HepG2 (cell line): ENCODE data around the gene LIF. TPM values are rescaled to one million over a fixed set of nuclear protein-coding genes. Genes with fewer than 3 reads are reported as not detected.

Experiments
- ATF7 ChIP-seq, 2 experiments: fragments of 450-650 bp in 1 of 2; sonication (generic) in 1 of 2; formaldehyde crosslinking in 1 of 2; IDR thresholded peaks; 2 replicates each; pipeline versions ENCODE4 v1.4.0 to v1.6.1; 2016 to 2020; ENCODE audit warnings: antibody characterized with exemption in 1 of 2, mild to moderate bottlenecking in 1 of 2, missing genetic modification reagents in 1 of 2
- CREM ChIP-seq, 2 experiments: sonication (generic) in 1 of 2; formaldehyde crosslinking in 1 of 2; IDR thresholded peaks; 2 replicates each; pipeline versions ENCODE4 v1.4.0 to v1.6.1; 2016 to 2020; ENCODE audit warnings: antibody characterized with exemption in 1 of 2, mild to moderate bottlenecking in 1 of 2, missing genetic modification reagents in 1 of 2
- E2F2 ChIP-seq: sonication (generic); formaldehyde crosslinking; IDR thresholded peaks from 2 replicates; pipeline ENCODE4 v1.4.0; 2020; ENCODE audit warnings: missing genetic modification reagents, borderline replicate concordance
- MTERF4 ChIP-seq: sonication (generic); formaldehyde crosslinking; IDR thresholded peaks from 2 replicates; pipeline ENCODE4 v1.8.0; 2023; ENCODE audit warnings: mild to moderate bottlenecking, missing genetic modification reagents
- NBN ChIP-seq: fragments of 450-650 bp; conservative IDR thresholded peaks from 2 replicates; pipeline ENCODE4 v1.6.1; 2017
- PCBP1 ChIP-seq: fragments of 200-400 bp; formaldehyde crosslinking; IDR thresholded peaks from 2 replicates; pipeline ENCODE4 v1.6.1; 2017; ENCODE audit warnings: mild to moderate bottlenecking, low read depth, low read length, borderline replicate concordance
- RNF2 ChIP-seq: fragments of 450-650 bp; conservative IDR thresholded peaks from 2 replicates; pipeline ENCODE4 v1.6.1; 2016; ENCODE audit warnings: low read depth
- SAFB2 ChIP-seq: sonication (generic); formaldehyde crosslinking; IDR thresholded peaks from 2 replicates; pipeline ENCODE4 v1.5.1; 2020; ENCODE audit warnings: missing genetic modification reagents, low read depth, mild to moderate bottlenecking, borderline replicate concordance
- STAT5B ChIP-seq: sonication (generic); formaldehyde crosslinking; IDR thresholded peaks from 2 replicates; pipeline ENCODE4 v1.4.0; 2020; ENCODE audit warnings: missing genetic modification reagents
- THAP7 ChIP-seq: sonication (generic); formaldehyde crosslinking; IDR thresholded peaks from 2 replicates; pipeline ENCODE4 v1.8.1; 2023; ENCODE audit warnings: mild to moderate bottlenecking, missing genetic modification reagents
- U2AF1 ChIP-seq: fragments of 200-400 bp; formaldehyde crosslinking; optimal IDR thresholded peaks from 2 replicates; pipeline ENCODE3; 2017; ENCODE audit warnings: mild to moderate bottlenecking, low read depth, low read length
- ZBTB7A ChIP-seq: sonication (generic); formaldehyde crosslinking; IDR thresholded peaks from 2 replicates; pipeline ENCODE4 v1.8.0; 2022; ENCODE audit warnings: mild to moderate bottlenecking, missing genetic modification reagents
- ZNF776 ChIP-seq: sonication (generic); formaldehyde crosslinking; IDR thresholded peaks from 2 replicates; pipeline ENCODE4 v1.4.0; 2020; ENCODE audit warnings: mild to moderate bottlenecking, missing genetic modification reagents
- ZNF780A ChIP-seq: sonication (generic); formaldehyde crosslinking; IDR thresholded peaks from 2 replicates; pipeline ENCODE4 v1.8.0; 2022; ENCODE audit warnings: mild to moderate bottlenecking, missing genetic modification reagents, moderate library complexity
- polyA plus RNA-seq, 8 experiments: library from polyadenylated mRNA; depleted of rRNA in 3 of 8; stranded (reverse) in 7 of 8; unstranded in 1 of 8; fragments of >200 nt; fragmentation: Illumina TruSeq in 4 of 8; extraction: Trizol in 4 of 8; gene quantifications; 2 replicates each; pipeline versions ENCODE4 v1.2.1 to v1.2.3, GENCODE V29; 2011 to 2016; ENCODE audit warnings: low read depth in 4 of 8, missing spikeins in 1 of 8, mixed read lengths in 1 of 8; ENCODE audit not compliant: insufficient read depth in 1 of 8
- total RNA-seq, 5 experiments: library from RNA; depleted of rRNA; stranded (reverse); fragments of >200 nt; fragmentation: Illumina TruSeq; extraction: Trizol; gene quantifications; 2 replicates each; pipeline ENCODE4 v1.2.3, GENCODE V29; 2016; ENCODE audit warnings: low read depth in 1 of 5
- TF ChIP-seq, protein P1 (sequence below): sonication (generic); formaldehyde crosslinking; IDR thresholded peaks from 2 replicates; pipeline ENCODE4 v1.4.0; 2020; ENCODE audit warnings: missing genetic modification reagents, borderline replicate concordance
- TF ChIP-seq, protein P2 (sequence below): sonication (generic); formaldehyde crosslinking; IDR thresholded peaks from 2 replicates; pipeline ENCODE4 v1.4.0; 2020; ENCODE audit warnings: missing genetic modification reagents
- TF ChIP-seq, protein P3 (sequence below): sonication (generic); formaldehyde crosslinking; IDR thresholded peaks from 2 replicates; pipeline ENCODE4 v1.4.0; 2020; ENCODE audit warnings: missing genetic modification reagents
- TF ChIP-seq, protein P4 (sequence below): sonication (generic); formaldehyde crosslinking; IDR thresholded peaks from 2 replicates; pipeline ENCODE4 v1.4.0; 2020; ENCODE audit warnings: low read depth, mild to moderate bottlenecking, missing genetic modification reagents

The LIF gene
- total and polyA plus RNA-seq, 2 of the 13 experiments (the other 11 are each of a cell fraction or from before 2014, with no cell fraction given), result 3.6 to 8.5 TPM

DNA sequence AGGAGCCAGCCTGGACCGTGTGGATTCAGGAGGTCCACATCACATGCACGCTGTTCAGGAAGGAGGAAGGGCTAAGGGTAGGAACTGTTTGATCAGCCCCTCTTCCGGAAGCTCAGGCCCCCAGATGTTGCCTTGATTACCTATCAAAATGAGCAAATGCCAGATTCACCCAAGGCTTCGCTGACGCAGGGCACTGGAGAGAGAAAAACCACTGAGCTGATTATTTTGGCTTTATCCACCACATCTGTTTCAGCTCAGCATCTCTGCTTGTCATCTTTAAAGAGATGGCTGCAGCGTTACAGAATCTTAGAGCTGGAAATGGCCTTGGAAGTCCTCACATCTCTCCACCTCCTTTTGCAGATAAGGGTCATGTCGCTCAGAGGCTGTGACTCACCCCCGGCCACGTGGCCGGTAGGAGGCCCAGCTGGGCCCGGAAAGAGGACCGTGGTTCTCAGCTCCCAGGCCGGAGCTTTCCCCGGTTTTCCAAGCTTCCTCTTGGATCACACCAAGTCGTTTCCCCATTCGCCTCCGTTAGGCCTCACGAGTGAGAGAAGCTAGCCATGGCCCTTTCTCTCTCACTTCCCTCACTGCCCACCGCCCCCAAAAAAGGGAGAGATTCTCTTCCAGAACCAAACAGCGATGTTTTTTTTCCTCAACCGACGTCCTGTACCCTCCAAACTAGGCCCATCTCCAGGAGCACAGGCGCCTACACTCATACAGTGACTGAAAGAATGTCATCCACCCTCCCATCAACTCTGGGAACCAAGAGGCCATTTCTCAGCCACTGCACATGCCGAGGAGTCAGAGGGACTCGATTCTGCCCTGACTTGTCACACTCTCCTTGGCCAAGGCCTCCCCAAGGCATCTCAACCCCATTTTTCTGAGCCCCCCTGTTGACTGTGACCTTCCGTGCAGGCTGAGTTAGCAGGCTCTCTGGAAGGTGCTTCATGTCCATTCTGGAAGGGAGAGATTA lies 37.6 kb downstream of the LIF start (continued):
- TF ChIP-seq, protein P1, sequence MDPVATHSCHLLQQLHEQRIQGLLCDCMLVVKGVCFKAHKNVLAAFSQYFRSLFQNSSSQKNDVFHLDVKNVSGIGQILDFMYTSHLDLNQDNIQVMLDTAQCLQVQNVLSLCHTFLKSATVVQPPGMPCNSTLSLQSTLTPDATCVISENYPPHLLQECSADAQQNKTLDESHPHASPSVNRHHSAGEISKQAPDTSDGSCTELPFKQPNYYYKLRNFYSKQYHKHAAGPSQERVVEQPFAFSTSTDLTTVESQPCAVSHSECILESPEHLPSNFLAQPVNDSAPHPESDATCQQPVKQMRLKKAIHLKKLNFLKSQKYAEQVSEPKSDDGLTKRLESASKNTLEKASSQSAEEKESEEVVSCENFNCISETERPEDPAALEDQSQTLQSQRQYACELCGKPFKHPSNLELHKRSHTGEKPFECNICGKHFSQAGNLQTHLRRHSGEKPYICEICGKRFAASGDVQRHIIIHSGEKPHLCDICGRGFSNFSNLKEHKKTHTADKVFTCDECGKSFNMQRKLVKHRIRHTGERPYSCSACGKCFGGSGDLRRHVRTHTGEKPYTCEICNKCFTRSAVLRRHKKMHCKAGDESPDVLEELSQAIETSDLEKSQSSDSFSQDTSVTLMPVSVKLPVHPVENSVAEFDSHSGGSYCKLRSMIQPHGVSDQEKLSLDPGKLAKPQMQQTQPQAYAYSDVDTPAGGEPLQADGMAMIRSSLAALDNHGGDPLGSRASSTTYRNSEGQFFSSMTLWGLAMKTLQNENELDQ (CRISPR knock-in tag), result no peak
- TF ChIP-seq ZNF776 (CRISPR knock-in tag) (no peak), NBN (no peak), THAP7 (CRISPR knock-in tag) (peak; percentile 27; the same call in 1 of the 2 replicates), SAFB2 (CRISPR knock-in tag) (no peak), E2F2 (CRISPR knock-in tag) (no peak), U2AF1 (peak; percentile 20), PCBP1 (no peak), CREM (IDR thresholded peaks at IDR 0.05) (peak; percentile 38; the same call in 1 of the 2 replicates), CREM (CRISPR knock-in tag; IDR thresholded peaks at IDR 0.05) (no peak), RNF2 (peak; percentile 67; the same call in 1 of the 2 replicates), ZBTB7A (CRISPR knock-in tag) (no peak), STAT5B (CRISPR knock-in tag) (no peak), ZNF780A (CRISPR knock-in tag) (no peak), ATF7 (IDR thresholded peaks at IDR 0.05) (no peak), ATF7 (CRISPR knock-in tag; IDR thresholded peaks at IDR 0.05) (no peak), MTERF4 (CRISPR knock-in tag) (no peak)
- TF ChIP-seq, protein P2, sequence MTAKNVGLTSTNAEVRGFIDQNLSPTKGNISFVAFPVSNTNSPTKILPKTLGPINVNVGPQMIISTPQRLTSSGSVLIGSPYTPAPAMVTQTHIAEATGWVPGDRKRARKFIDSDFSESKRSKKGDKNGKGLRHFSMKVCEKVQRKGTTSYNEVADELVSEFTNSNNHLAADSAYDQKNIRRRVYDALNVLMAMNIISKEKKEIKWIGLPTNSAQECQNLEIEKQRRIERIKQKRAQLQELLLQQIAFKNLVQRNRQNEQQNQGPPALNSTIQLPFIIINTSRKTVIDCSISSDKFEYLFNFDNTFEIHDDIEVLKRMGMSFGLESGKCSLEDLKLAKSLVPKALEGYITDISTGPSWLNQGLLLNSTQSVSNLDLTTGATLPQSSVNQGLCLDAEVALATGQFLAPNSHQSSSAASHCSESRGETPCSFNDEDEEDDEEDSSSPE (CRISPR knock-in tag), result peak; percentile 65; the same call in 1 of the 2 replicates
- TF ChIP-seq, protein P3, sequence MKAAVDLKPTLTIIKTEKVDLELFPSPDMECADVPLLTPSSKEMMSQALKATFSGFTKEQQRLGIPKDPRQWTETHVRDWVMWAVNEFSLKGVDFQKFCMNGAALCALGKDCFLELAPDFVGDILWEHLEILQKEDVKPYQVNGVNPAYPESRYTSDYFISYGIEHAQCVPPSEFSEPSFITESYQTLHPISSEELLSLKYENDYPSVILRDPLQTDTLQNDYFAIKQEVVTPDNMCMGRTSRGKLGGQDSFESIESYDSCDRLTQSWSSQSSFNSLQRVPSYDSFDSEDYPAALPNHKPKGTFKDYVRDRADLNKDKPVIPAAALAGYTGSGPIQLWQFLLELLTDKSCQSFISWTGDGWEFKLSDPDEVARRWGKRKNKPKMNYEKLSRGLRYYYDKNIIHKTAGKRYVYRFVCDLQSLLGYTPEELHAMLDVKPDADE (CRISPR knock-in tag), result no peak
- TF ChIP-seq, protein P4, sequence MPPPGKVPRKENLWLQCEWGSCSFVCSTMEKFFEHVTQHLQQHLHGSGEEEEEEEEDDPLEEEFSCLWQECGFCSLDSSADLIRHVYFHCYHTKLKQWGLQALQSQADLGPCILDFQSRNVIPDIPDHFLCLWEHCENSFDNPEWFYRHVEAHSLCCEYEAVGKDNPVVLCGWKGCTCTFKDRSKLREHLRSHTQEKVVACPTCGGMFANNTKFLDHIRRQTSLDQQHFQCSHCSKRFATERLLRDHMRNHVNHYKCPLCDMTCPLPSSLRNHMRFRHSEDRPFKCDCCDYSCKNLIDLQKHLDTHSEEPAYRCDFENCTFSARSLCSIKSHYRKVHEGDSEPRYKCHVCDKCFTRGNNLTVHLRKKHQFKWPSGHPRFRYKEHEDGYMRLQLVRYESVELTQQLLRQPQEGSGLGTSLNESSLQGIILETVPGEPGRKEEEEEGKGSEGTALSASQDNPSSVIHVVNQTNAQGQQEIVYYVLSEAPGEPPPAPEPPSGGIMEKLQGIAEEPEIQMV (CRISPR knock-in tag), result no peak
